Measurements from ENCODE around the gene VIPR2.

DNA sequence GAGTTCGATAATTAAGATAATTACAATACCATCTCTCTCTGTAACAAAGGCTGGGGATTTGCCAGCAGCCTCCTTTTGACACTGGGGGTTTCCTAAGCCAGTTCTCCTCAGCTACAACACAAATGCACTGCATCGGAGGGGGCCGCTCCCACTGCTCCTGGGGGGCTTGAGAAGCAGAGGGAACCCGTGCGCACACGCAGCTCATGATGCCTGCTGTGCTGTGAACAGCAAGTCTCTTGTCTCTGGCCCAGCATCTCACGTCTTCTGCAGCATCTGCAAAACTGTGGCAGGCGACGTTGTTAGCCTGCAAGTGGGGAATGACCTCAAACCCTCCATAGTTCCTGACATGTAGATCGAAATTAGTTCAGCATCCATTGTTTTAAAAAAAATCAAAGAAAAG lies 5.5 kb downstream of the VIPR2 start:
- no peak for TF ChIP-seq POLR2AphosphoS5 (IDR thresholded peaks at IDR 0.05; ENCODE audit: low read depth, low read length)
- TF ChIP-seq POLR2A (IDR thresholded peaks at IDR 0.05; ENCODE audit: low read depth, low read length), result no peak
- TF ChIP-seq POU2F2 (IDR thresholded peaks at IDR 0.05; ENCODE audit: low read depth, low read length), result no peak
